Stimulated activated CD8-positive, alpha-beta memory T cell treated with anti-CD3 and anti-CD28 coated beads, Interleukin-4, amount 100 ng/mL, for 4 hours (primary cell): Measurements from ENCODE around the gene ERBB4.
"Not testable (repeated sequence)": the region's sequence is repeated elsewhere in the genome, so short reads cannot be mapped to it uniquely, and the experiment has no call there.

ENCODE experiments used
- DNase-seq, 2 donors: peaks; one replicate each; pipeline ENCODE4 v3.0.0-alpha.2; 2020; ENCODE audit warnings: low read depth in 2 of 2, low spot score in 1 of 2

Gene ERBB4

GRCh38 chr2:211649331-211649730 lies 889.3 kb downstream of the ERBB4 start:
- no peak for DNase-seq

- DNase-seq: no peak
These were observed 907.1 kb downstream of the ERBB4 start for GRCh38 chr2:211631503-211631902.

- DNase-seq: no peak
These were observed 915.5 kb downstream of the ERBB4 start for GRCh38 chr2:211623096-211623495.

DNA sequence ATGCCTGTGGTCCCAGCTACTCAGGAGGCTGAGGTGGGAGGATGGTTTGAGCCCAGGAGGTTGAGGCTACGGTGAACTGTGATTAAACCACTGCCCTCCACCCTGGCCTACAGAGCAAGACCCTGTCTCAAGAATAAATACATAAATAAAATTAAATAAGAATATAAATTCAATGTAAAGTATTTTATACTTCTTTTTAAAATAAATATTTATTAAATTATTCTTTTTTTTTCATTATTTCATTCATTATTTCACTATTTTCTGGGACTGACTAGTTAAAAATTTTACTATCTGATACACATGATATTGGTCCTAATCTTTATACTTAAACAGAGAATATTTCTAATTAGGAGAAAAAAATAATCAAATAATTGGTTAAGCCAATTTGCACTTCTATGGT lies 917.6 kb downstream of the ERBB4 start:
- no peak for DNase-seq

DNA sequence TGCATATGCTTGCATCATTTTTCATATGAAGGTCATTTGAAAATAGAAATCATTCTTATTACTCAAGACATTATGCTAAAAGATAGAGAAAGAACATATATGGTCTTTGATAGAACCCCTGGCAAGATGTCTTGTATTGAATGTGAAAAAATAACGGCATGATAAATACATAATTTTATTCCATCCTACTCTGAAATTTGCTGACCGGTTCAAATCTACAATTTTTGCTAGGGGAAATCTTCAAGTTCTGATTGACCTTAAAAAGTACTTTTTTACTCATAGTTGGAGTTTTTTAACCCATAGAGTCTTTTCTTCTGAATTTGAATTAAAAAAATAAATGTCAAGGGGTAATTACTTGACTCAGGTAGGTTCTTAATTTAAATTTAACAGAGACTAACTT lies 920.8 kb downstream of the ERBB4 start:
- no peak for DNase-seq

DNA sequence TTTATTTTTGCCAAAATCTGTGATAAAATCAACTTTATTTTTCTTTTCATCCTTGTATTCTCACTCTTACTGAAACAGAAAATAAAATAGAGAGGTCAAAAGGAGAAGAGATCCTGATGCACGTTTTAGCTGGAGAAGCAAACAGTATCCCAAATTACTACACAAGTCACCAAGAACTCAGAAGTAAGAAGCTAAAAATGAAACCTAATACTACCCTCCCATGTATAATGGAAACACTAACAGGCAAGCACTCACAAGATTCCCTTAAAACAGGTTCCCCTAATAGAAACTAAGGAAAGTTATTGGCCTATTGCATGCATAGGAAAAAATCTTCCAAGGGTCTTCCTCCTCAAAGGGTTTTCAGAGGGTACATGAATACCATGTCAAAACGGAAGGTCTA lies 927.0 kb downstream of the ERBB4 start:
- no peak for DNase-seq

- no peak for DNase-seq
These were observed 927.5 kb downstream of the ERBB4 start for GRCh38 chr2:211611061-211611518.

- no peak for DNase-seq
These were observed 929.5 kb downstream of the ERBB4 start for GRCh38 chr2:211609127-211609526.

DNA sequence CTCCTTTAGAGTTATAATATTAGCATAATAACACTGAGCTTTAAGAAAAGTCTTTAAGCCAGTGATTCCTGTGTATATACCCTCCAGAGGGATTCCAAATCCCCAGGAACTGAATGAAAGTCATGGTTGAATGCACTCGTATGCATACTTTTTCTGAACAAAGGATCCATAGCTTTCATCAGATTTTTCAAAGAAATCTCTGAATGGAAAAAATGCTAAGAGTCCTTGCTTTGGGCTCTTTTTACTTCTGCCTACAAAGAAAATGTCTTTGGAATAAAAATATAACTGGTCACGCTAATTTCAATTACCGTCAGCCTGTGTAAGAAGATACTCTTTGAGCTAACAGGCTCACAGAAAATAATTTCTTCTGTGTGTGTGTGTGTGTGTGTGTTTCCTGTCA lies 939.5 kb downstream of the ERBB4 start:
- no peak for DNase-seq

GRCh38 chr2:211598238-211598637 lies 940.4 kb downstream of the ERBB4 start:
- no peak for DNase-seq

- not testable (repeated sequence) for DNase-seq
These were observed 946.6 kb downstream of the ERBB4 start for GRCh38 chr2:211592006-211592405.

DNA sequence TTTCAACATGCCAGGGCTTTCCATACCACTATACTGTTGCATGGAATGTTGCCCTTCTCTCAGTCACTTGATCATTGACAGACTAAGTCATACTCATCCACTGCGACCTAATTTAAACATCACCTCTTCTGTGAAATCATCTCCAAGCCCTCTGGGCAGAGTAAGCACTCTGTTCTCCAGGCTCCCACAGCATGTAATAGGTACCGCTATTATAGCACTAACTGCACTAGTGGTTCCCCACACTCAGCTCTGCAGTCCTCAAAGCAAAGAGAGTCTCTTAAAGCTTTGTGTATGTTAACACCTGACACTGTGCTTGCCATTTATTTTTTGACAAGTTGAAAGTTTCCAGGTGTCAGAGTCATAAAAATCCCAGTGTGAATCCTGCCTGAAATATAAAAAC lies 947.2 kb downstream of the ERBB4 start:
- DNase-seq: no peak

DNA sequence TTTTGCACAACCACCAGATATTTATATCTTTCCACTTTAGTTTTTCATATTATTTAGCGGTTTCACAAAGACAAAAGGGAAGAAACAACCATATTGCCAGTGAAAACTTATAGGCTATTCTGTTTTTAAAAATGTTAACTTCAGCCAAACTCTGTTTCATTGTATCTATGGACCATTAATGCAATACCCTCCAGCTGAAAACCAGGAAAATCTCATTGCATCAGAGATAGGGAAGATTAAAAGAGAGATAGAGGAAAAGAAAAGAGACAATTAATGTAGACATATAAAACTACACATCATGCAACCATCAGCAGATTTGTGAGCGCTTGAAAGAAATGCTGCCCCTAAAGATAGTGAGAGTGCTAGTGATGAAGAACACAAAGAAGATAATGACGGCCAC lies 970.2 kb downstream of the ERBB4 start:
- DNase-seq: no peak

GRCh38 chr2:211564441-211564840 lies 974.2 kb downstream of the ERBB4 start:
- no peak for DNase-seq

GRCh38 chr2:211545582-211545981 lies 993.0 kb downstream of the ERBB4 start:
- DNase-seq: no peak

GRCh38 chr2:211534632-211535031 lies 1004.0 kb downstream of the ERBB4 start:
- no peak for DNase-seq

DNA sequence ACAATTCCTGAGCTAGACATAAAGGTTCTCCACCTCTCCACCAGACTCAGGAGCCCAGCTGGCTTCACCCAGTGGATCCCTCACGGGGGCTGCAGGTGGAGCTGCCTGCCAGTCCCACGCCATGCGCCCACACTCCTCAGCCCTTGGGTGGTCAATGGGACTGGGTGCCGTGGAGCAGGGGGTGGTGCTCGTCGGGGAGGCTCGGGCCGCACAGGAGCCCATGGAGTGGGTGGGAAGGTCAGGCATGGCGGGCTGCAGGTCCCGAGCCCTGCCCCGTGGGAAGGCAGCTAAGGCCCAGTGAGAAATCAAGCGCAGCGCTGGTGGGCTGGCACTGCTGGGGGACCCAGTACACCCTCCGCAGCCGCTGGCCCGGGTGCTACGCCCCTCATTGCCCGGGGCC lies 1014.4 kb downstream of the ERBB4 start:
- DNase-seq: not testable (repeated sequence)

- DNase-seq: no peak
These were observed 1022.1 kb downstream of the ERBB4 start for GRCh38 chr2:211516537-211516936.

DNA sequence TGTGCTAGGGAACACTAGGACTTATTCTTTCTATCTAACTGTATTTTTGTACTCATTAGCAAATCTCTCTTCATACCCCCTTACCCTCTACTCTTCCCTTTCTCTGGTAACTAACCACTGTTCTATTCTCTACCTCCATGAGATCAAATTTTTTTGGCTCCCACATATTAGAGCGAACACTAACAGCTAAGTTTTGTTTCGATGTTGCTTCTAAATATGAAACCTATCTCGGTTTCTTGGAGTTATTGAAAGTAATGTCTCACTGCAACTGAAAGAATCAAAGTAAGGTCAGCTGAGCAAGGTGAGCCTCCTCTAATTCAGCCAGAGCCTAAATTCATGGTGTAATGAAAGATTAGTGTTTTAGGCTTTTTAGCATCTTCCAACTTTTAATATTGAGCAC lies 1024.6 kb downstream of the ERBB4 start:
- no peak for DNase-seq

DNA sequence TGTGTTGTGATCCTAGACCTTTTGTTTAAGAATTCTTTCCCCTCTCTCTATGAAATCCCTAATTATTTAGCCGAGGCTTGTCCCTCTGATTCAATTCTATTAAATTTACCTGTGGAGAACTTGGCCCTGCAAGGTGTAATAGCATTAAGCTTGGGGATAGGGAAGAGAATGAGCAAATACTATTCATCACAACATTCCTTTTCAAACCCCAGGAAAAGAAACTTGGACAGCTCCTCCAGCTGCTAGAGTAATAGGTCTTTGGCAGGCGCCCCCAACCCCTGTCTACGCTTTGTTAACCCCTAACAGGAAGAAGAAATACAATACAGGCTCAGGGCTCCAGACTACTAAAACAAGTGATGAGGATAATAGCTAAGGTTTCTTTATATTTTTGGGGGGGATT lies 1025.2 kb downstream of the ERBB4 start:
- no peak for DNase-seq

DNA sequence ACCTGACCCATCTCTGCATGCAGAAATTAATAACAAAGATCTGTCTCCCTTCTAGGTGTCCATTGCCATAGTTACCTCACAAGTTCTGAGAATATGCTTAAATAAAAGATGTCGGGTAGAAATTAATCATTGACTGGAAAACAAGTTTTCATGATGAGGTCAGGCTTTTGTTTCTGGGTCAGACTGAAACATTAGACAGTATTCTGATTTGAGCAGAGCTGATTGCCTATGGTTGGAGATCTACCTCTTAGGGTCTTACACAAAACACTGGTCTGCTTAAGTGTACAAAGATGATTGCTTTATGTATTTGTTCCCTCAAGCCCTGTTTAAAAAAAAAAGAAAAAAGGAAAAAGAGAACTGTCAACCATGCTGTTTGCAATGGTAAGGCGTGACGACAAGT lies 1025.8 kb downstream of the ERBB4 start:
- DNase-seq: no peak

- DNase-seq: no peak
These were observed 1034.7 kb downstream of the ERBB4 start for GRCh38 chr2:211503856-211504255.

GRCh38 chr2:211503198-211503597 lies 1035.4 kb downstream of the ERBB4 start:
- DNase-seq: no peak
